Osteocyte (in vitro differentiated cells): ENCODE data around the gene XIRP2. TPM values are rescaled to one million over a fixed set of nuclear protein-coding genes. Genes with fewer than 3 reads are reported as not detected.

Experiments used
- DNase-seq: peaks from one replicate; pipeline ENCODE4 v3.0.0; 2021; ENCODE audit warnings: mixed read lengths; ENCODE audit not compliant: unreplicated experiment; ENCODE audit errors: extremely low spot score
- H3K27ac Mint-ChIP-seq: one replicate; pipeline ENCODE4 v1.8.0; 2021; ENCODE audit warnings: mild to moderate bottlenecking, mixed read lengths; ENCODE audit not compliant: unreplicated experiment
- H3K27me3 Mint-ChIP-seq: one replicate; pipeline ENCODE4 v1.8.0; 2021; ENCODE audit warnings: mixed read lengths; ENCODE audit not compliant: unreplicated experiment
- H3K36me3 Mint-ChIP-seq: one replicate; pipeline ENCODE4 v1.8.0; 2021; ENCODE audit warnings: mixed read lengths; ENCODE audit not compliant: unreplicated experiment
- H3K4me1 Mint-ChIP-seq: one replicate; pipeline ENCODE4 v1.8.0; 2021; ENCODE audit warnings: mixed read lengths; ENCODE audit not compliant: unreplicated experiment
- H3K4me3 Mint-ChIP-seq: one replicate; pipeline ENCODE4 v1.8.0; 2021; ENCODE audit warnings: mild to moderate bottlenecking, moderate library complexity, mixed read lengths; ENCODE audit not compliant: unreplicated experiment
- H3K9me3 Mint-ChIP-seq: one replicate; pipeline ENCODE4 v1.8.0; 2021; ENCODE audit warnings: mixed read lengths; ENCODE audit not compliant: unreplicated experiment
- CTCF ChIP-seq: fragments of 200-600 bp; sonication (generic); IDR thresholded peaks from 2 replicates; pipeline ENCODE4 v1.5.0; 2021; ENCODE audit warnings: antibody characterized with exemption, mild to moderate bottlenecking, moderate library complexity
- total RNA-seq: library from RNA; stranded (reverse); gene quantifications from 2 replicates; pipeline ENCODE4 v1.2.1, GENCODE V29; 2021

XIRP2 gene
- total RNA-seq, 1 donor from 2014 or later, result 0.08 TPM

- Mint-ChIP-seq H3K27ac (no peak overlapping the region), H3K9me3 (no peaks in the 10 kb centered on the region), H3K4me1 (no peaks in the 10 kb centered on the region), H3K4me3 (no peak overlapping the region), H3K36me3 (no peaks in the 10 kb centered on the region), H3K27me3 (peaks cover 2% of the 10 kb centered on the region)
- no peak for DNase-seq
- no peak for TF ChIP-seq CTCF
Observed at GRCh38 chr2:166892397-166892796, 4.1 kb downstream of the XIRP2 start.

- H3K27ac Mint-ChIP-seq, result no peak overlapping the region
- no peak for TF ChIP-seq CTCF
- peaks cover 2% of the 10 kb centered on the region for H3K27me3 Mint-ChIP-seq
- H3K4me3 Mint-ChIP-seq, result no peak overlapping the region
- no peaks in the 10 kb centered on the region for H3K4me1 Mint-ChIP-seq
- no peaks in the 10 kb centered on the region for H3K36me3 Mint-ChIP-seq
- no peak for DNase-seq
- no peaks in the 10 kb centered on the region for H3K9me3 Mint-ChIP-seq
Observed at GRCh38 chr2:166895243-166895642, 7.0 kb downstream of the XIRP2 start.

- no peaks in the 10 kb centered on the region for H3K9me3 Mint-ChIP-seq
- no peak overlapping the region for H3K27ac Mint-ChIP-seq
- no peak for DNase-seq
- no peak overlapping the region for H3K4me3 Mint-ChIP-seq
- no peaks in the 10 kb centered on the region for H3K36me3 Mint-ChIP-seq
- no peak for TF ChIP-seq CTCF
- H3K4me1 Mint-ChIP-seq, result no peaks in the 10 kb centered on the region
- H3K27me3 Mint-ChIP-seq, result peaks cover 10% of the 10 kb centered on the region
Observed at GRCh38 chr2:166897666-166898065, 9.4 kb downstream of the XIRP2 start.

- H3K4me1 Mint-ChIP-seq, result no peaks in the 10 kb centered on the region
- DNase-seq, result no peak
- no peak for TF ChIP-seq CTCF
- peaks cover 9% of the 10 kb centered on the region for H3K27me3 Mint-ChIP-seq
- no peak overlapping the region for H3K4me3 Mint-ChIP-seq
- no peaks in the 10 kb centered on the region for H3K9me3 Mint-ChIP-seq
- no peak overlapping the region for H3K27ac Mint-ChIP-seq
- H3K36me3 Mint-ChIP-seq, result no peaks in the 10 kb centered on the region
Observed at GRCh38 chr2:166899676-166900075, 11.4 kb downstream of the XIRP2 start.

GRCh38 chr2:166900700-166901099 lies 12.4 kb downstream of the XIRP2 start:
- Mint-ChIP-seq H3K27ac (no peak overlapping the region), H3K27me3 (peaks cover 7% of the 10 kb centered on the region), H3K9me3 (no peaks in the 10 kb centered on the region), H3K36me3 (no peaks in the 10 kb centered on the region), H3K4me1 (no peaks in the 10 kb centered on the region), H3K4me3 (no peak overlapping the region)
- TF ChIP-seq CTCF, result peak; percentile 42
- DNase-seq, result no peak
